ENCODE data around the gene GLYATL1.

GLYATL1 gene, protein sequence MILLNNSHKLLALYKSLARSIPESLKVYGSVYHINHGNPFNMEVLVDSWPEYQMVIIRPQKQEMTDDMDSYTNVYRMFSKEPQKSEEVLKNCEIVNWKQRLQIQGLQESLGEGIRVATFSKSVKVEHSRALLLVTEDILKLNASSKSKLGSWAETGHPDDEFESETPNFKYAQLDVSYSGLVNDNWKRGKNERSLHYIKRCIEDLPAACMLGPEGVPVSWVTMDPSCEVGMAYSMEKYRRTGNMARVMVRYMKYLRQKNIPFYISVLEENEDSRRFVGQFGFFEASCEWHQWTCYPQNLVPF

DNA sequence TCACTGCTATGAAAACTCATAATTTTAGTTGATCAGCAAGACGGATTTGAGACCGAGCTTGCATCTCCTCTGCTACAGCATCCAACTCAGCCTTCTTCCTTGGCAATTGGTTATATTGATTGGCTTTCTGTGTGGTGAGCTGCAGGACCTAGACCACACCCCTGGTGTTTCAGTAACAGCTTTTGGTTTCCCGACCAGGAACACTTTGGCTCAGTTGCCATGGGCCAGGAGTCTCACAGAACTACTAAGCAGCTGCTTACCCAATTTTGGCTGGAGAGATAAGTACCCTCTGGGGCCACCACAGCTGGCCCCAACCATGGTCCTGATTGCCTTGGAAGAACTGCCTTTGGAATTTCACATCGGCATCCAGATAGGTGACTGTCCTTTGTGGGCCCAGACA, at the start of gene GLYATL1:
Gene GLYATL1 (plus strand): TSS at position 212 of the 400 bp plus-strand sequence. CDS start 7,600 bp downstream, outside the sequence.
- no peak for DNase-seq (ENCODE audit: low spot score)

DNA sequence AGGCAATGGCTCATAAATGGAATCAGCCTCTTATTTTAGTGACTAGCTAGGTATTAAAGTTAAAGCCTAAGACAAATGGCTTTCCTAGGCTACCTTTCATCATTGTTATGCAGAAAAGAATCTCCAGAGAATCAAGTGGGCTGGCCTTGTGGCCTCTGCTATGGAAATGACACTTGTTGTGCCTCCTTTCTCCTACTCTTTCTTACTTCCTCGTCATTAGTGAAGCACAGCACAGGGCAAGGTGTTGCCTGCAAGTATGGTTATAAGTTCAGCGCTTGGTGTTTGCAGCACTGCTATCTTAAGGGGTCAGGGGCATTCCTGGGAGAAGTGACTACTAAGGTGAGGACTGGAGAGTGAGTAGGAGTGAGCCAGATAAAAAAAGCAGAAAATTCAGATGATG, 45.4 kb upstream of the GLYATL1 start:
- no peak for DNase-seq (ENCODE audit: low spot score)

DNA sequence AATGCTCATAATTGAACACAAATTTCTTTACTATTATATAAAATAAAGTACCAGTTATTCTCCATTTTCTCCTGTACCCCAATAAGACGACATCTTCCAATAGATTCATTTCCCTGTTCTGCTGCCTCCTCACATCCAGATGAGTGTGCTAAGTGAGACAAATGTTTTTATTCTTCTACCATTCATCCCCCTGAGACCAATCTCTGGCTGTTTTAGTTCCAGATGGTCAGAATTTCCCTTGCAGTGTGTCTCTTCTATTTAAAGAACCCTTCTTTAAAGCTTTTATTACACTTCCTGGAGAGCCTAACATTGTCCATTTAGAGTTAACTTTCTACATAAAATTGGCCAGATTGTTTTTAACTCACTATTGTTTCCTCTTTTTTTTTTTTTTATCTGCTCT, 41.2 kb upstream of the GLYATL1 start:
- no peak for DNase-seq (ENCODE audit: low spot score)

DNA sequence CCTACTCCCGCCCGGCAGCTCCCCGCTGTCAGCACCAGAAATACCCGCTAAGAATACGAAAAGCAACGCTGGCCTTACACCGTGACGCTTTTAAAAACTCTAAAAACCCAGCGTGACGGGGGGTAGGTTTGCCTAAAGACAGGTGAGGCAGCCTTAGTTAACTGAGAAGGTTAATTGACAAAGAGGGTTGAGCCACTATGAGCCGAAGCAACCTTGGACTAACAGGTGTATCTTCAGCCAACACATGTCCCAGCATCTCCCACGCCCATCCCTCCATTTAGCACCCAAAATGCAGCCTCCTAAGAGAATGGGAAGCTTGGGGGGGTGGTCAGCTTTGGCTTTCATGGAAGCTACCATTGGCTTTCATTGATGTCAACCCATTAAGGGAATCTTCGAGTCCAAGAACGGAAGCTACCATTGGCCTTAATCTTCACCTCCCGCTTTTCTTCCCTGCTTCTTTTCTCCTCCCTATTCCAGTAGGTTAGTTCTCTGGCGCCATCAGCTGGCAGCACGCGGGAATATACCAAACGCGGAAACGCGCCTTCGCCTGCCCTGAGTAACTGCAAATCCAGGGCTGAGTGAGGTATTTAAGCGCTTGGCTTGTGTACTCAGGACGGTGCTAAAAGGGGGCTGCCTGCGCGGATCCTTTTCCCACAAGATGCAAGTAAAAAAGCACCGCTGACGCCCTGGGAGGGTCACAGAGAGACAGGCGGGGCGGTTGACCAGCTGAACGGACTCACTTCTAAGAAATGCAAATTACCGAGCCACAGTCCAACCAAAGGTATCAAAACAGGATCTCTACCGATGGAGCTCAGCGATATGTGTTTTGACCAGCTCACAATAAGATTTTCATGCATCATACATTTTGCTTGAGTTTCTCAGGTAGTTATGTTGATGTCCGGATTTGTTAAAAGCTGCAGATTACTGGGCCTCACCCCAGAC, 38.5 kb upstream of the GLYATL1 start:
- peak; percentile 72 for DNase-seq (ENCODE audit: low spot score)

DNA sequence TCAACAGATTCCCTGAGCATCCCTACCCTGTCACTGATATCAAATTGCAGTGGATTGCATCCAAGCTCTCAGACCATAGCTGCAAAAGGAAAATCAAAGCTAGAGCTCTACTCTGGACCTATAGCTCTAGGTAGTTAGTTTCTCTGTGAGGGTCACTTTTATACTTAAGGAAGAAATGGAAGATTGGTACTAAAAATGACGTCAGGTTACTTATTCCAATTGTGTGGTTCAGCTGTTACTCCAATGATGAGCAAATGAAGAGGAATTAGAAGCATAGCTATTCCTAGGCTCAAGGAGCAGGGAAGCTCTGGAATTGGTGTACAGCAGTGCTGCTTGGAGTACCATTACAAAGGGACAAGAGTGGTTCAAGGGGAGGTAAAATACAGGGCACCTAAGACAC, 36.4 kb upstream of the GLYATL1 start:
- no peak for DNase-seq (ENCODE audit: low spot score)

DNA sequence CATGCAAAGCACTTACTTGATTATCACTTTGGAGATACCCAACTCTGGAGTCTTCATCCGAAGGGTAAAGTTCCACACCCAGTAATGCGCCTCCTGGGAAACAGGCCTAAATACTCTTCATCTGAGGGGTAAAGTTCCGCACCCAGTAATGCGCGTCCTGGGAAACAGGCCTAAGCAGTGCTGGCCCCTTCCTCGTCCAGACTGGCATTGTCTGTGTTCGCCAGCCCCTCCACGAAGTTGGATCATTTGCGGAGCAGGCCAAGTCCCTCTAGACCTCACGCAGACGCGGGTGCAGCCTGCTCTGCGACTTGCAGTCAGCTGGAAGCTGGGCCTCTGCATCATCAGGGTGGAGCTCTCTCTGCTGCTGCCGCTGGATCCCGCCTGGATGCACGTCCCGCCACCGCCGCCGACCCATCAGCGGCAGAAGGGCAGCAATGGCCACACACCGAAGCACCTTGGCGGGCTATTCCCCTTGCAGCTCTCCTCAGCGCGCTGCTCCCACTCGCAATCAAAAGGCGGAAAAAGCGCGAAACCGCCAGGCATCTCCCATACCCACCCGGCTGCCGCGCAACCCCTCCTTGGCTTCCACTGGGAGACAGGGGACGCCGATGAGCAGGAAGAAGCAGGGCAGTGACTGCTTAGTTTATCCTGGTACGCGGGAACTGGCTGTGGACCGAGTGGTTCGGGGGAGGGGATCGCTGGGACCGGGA, 34.1 kb upstream of the GLYATL1 start:
- DNase-seq (ENCODE audit: low spot score) = peak; percentile 35

DNA sequence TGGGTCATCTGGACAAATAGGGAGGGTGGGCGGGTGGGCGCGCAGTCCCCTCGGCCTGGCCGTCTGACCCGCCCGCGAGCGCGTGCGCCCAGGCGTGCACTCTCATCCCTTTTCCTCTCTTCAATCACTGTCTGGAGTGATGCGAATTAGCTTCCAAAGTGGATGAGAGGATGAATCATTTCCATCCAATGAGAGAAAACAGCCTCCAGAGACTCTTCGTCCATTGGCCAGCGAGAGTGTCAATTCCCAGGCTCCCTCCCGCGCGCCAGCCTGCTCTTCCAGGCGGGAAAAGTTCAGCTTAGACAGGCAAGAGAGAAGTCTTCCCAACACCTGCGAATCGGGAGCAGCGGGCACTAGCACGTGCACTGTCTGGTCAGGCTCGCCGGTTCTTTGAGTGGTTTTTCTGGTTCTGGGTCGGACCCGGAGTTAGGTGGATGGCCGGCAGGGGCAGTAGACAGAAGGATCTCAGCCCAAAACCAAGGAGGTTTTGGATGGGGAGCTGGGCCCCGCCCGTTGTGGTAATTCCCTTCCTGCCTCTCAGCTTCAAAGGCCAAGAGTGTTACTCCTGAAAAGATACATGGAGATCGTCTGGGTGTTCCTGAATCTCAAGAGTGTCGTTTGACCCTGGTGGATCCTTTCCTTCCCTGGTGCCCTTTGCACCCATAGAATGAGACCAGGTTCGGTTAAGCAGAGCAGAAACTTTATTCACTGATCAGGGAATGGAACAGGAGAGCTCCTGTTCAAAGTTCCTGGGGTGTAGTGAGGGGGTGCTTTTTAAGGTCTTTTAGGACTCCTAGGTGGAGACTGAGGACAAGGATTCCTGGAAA, 33.4 kb upstream of the GLYATL1 start:
- DNase-seq (ENCODE audit: low spot score) = peak; percentile 81

DNA sequence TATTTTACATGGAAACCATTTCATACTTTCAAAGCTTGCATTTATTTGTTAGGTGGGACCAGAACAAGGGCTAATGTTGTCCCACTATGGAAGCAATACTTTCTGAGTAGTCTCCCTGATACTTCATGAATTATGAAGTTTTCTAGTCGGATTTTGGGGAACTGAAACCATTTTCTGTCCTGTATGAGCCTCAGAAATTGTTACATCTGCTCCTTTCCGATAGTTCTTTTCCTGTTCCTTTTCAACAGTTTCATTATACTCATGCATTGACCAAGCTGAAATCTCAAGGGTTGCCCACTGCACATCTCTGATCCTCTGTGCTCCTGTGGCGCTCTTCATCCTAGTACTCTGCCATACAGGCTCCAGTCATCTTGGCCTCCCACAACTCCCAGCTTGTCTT, 31.5 kb upstream of the GLYATL1 start:
- no peak for DNase-seq (ENCODE audit: low spot score)

DNA sequence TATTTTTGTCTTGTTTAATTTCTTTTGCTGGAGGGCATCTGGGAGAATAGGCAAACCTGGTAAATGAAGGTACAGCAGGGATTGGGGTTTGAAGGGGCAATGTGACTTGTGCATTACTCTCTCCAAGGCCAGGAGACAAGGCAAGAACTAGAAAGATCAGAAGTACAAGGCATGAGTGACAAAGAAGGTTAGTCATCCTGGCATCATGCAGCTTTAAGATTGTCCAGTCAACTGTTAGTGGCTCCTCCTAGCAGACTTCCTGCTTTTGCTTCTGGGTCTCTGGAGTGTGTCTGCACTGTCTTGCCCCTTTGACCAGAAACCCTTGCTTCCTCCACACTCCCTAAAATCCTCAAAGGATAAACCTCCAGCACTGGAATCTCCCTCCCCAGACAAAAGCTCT, 27.2 kb upstream of the GLYATL1 start:
- no peak for DNase-seq (ENCODE audit: low spot score)

DNA sequence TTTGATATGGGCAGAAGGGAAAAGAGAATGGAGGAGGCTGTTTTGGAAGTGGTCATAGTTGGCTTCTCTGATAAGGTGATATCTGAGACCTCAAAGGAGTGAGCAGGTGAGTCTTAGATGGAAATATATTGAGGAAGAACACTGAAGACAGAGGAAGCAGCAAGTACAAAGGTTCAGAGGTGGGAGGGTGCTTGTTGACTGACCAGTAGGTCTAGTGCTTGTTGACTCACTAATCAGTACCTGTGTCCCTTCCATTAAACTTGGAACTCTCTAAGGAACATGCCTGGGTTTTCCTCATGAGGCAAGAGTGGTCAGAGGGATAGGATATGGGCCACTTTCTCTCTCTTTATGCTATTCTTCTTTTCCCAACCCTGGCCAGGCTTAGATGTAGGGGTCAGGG, 25.6 kb upstream of the GLYATL1 start:
- no peak for DNase-seq (ENCODE audit: low spot score)

DNA sequence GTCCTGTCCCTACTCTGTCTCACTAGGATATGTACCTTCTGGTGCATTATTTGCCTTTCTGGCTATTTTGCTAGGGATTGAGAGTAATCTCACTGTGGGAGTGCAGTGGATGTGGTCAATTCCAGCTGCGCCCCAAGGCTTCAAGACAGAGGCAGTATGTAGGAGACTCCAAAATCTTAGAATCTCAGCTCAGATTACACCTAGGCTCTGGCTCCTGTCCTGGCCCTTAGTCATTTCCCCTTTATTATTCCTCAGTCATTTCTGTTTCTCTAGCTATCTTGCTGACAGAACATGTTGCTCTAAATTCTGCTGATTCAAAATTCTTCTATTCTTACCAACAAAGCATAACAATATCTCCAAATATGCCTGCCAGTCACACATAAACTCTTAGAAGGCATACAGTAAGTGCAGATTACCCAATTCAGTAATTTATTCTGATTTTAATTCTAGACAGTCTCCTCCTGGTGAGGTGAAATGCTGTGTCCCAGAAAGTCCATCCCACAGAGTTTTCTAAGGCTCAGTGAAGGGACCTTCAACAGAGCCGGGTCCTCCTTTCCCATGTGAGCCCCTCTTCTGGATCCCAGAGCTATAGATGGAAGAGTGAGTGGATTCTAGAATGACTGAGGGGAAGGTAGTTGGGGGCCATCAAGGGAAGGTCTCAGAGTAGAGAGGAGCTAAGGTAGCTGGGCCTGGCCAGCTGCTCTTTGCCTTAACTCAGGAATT, 24.3 kb upstream of the GLYATL1 start:
- DNase-seq (ENCODE audit: low spot score) = no peak

DNA sequence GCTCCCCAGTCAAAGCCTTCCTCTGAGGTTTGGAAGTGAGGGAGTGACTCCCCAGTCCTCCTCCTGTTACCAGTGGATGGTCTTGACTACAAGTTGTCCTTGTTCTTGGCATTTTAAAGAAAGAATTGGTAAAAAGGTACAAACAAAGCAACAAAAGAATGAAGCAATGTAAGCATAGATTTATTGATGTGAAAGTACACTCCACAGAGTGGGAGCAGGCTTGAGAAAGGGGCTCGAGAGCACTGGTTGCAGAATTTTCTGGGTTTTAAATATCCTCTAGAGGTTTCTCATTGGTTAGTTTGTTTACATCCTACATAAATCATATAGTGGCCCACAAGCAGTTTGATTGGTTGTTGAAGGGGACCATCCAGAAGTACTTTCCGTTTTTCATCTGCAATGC, 22.7 kb upstream of the GLYATL1 start:
- no peak for DNase-seq (ENCODE audit: low spot score)

DNA sequence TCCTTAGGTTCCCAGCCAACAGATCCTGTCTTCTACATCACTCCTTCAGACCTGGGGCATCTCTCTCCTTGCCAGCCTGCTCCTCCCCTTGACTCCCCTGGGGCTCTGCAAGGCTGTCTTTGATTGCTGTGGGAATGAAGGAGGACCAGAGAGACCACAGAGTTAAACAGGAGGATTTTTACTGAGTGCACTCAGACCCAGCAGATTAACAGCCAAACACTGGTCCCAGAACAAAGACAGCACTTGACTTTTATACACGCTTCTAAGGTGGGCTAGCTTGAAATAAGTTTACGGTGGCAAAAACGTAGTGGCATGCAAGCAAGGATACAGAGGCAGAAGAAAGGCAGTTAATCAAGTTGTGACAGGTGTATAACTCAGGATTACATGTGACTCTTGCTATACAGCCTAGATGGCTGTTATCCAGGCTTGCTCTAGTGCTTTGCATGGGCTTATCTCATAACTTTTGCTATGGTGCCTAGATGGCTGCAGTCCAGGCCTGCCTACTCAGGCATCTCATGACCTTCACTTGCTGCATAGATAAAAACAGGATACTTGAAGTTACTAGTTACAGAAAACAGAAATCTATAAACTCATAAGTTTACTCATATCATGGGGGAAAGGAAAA, 22.0 kb upstream of the GLYATL1 start:
- DNase-seq (ENCODE audit: low spot score) = no peak

DNA sequence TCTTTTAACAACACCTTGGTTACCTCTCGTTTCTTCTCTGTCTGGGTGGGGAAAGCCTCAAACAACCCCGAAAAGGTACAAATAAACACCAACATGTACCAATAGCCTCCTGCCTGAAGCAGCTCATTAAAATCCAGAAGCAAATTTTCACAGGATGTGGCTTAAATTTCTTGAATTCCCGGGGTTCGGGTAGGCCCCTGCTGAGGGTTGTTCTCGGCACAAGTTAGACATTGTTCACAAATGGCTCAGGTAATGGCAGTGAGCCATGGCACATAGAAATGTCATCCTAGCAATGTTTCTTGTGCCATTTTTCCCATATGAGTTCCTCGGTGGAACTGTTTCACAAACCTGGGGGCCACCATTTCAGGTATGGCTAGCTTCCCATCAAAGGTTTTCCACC, 19.7 kb upstream of the GLYATL1 start:
- no peak for DNase-seq (ENCODE audit: low spot score)

DNA sequence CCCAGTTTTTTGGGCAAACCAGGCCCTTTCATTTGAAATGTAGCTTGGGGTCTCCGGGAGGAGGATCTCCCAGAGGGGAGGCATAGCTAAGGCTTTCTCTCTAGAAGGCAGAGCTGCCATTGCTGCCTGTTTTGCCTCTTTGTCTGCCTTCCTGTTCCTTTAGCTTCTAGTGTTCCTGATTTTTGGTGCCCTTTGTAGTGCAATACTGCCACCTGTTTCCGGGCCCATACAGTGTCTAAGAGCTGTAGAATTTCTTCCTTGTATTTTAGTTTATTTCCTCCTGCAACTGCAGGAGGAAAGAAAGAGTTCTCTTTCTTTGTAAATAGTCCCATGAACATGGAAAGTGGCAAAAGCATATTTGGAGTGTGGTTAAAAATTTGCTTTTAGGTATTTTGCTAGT, 19.3 kb upstream of the GLYATL1 start:
- DNase-seq (ENCODE audit: low spot score) = no peak

DNA sequence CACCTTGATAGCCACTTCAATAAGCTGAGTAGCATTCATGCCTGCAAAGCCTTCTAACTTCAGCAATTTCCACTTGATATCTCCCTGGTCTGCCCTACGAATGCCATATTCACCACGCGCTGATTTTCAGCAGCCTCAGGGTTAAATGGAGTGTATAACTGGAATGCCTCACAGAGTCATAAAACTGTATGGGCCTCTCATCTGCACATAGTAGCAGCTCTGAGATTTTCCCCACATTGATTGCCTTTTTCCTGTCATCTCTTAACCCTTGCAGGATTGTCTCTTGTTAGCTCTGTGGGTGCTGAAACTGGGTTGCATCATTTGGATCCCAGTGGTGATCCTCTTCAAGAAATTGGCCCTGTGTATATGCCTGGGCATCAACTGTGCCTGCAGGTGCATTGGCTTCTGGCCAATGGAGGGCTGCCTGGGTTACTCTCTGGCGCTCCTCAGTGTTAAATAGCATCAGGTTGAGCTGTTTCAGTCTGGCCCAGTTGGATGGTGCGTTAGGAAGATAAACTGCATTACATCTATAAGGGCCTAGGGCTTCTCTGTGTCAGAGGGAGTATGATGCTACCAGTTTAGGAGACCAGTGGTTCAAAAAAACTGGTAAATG, 17.4 kb upstream of the GLYATL1 start:
- no peak for DNase-seq (ENCODE audit: low spot score)

DNA sequence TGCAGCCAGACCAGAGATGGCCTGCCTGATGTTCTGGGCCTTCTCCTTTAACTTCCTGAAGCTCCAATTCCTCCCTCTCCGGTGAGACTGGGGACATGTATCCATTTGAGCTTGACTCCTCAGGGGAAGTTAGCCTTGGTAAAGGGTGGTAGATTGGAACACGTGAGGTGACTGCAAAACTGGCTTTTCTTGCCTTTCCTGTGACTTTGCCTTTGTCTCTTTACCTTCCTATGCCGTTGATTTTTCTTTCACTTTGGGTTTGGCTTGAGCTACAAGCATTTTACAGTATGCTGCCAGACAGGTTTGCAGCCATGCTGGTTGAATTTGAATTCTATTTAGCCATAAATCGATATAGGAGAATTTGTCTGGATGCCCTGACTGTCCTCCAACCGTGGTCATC, 16.8 kb upstream of the GLYATL1 start:
- no peak for DNase-seq (ENCODE audit: low spot score)

DNA sequence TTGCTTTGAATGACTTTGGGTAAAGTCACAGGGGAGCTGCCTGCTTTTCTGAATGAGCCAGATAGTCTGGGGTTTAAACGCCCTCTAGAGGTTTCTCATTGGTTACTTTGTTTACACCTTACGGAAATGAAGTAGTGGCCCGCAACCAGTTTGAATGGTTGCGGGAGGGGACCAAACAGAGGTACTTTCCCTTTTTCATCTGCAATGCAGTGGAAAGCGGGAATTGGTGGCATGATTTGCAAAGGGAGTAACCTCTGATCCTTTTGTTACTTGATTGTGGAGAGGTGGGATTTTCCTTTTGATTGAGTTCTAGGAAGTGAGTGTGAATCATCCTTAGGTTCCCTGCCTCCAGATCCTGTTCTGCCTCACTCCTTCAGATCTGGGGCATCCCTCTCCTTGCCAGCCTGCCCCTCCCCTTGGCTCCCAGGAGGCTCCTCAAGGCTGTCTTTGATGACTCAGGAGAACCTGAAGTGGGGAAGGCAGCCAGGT, 15.9 kb upstream of the GLYATL1 start:
- peak; percentile 62 for DNase-seq (ENCODE audit: low spot score)

DNA sequence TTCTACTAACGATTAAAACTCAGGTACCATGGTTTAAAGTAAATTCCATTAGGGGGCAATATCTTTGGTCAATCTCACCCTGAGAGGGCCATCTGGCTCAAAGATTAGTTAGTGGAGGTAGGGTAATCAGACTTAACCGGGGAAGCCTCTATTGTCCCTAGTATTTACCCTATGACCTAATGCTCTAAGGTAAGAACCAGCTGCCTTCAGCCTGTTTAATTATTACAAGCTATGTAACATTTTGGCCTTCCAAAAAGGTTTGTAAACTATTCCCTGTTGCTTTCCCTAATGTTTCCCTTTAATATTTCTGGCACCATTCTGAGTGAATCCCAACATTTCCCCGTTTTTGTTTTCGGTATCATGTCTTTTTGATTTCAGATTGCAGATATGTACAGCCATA, 15.1 kb upstream of the GLYATL1 start:
- DNase-seq (ENCODE audit: low spot score) = no peak

DNA sequence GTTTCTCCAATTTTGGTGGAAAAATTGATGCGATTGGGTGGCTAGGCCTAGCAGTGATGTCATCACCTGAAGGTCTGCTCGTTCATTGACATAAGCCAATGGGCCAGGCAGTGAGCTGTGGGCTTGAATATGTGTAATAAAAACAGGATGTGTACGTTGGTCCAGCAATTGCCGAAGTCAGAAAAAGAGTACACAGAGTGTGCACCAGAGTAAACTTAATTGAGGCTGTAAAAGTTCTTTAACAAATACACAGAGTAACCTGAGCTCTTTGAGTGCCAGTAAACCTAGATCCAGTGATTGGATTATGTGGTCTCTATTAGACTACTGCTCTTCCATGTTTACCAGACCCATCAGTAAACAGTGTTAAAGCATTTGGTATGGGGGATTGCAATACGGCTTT, 13.0 kb upstream of the GLYATL1 start:
- DNase-seq (ENCODE audit: low spot score) = no peak
